NCI-H446 (cell line): Measurements from ENCODE around the gene TES.
"Not testable (repeated sequence)": the region's sequence is repeated elsewhere in the genome, so short reads cannot be mapped to it uniquely, and the experiment has no call there.

Source experiments
- DNase-seq, 2 experiments: peaks; one replicate each; lab custom pipeline; 2025; lab: John Stamatoyannopoulos, UW

Gene TES, protein sequence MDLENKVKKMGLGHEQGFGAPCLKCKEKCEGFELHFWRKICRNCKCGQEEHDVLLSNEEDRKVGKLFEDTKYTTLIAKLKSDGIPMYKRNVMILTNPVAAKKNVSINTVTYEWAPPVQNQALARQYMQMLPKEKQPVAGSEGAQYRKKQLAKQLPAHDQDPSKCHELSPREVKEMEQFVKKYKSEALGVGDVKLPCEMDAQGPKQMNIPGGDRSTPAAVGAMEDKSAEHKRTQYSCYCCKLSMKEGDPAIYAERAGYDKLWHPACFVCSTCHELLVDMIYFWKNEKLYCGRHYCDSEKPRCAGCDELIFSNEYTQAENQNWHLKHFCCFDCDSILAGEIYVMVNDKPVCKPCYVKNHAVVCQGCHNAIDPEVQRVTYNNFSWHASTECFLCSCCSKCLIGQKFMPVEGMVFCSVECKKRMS

GRCh38 chr7:116210345-116211005 lies at the start of gene TES:
Gene TES, plus strand, starts transcription at chr7:116210539. Its CDS starts 169 bp downstream, at chr7:116210708.
- DNase-seq: no peak

- DNase-seq: no peak
Measured at GRCh38 chr7:116161728-116162127, 48.6 kb upstream of the TES start.

GRCh38 chr7:116162254-116162653 lies 48.1 kb upstream of the TES start:
- no peak for DNase-seq

DNA sequence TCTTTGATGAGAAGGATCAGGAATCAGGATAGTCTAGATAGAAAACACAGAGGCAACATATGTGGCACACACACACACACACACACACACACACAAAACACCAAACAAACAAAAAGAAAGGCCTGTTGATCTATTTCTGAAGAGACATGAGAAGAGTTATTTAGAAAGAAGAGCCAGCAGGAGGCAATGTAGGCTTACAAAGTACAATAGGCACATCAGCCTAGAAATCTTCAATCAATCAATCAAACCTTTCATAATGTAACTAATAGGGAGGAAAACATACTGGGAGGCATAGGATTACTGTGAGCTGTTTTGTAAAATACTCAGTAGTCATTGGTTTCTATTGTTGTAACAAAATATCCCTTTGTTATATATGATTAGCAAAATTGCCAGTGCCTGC lies 47.3 kb upstream of the TES start:
- DNase-seq: no peak

DNA sequence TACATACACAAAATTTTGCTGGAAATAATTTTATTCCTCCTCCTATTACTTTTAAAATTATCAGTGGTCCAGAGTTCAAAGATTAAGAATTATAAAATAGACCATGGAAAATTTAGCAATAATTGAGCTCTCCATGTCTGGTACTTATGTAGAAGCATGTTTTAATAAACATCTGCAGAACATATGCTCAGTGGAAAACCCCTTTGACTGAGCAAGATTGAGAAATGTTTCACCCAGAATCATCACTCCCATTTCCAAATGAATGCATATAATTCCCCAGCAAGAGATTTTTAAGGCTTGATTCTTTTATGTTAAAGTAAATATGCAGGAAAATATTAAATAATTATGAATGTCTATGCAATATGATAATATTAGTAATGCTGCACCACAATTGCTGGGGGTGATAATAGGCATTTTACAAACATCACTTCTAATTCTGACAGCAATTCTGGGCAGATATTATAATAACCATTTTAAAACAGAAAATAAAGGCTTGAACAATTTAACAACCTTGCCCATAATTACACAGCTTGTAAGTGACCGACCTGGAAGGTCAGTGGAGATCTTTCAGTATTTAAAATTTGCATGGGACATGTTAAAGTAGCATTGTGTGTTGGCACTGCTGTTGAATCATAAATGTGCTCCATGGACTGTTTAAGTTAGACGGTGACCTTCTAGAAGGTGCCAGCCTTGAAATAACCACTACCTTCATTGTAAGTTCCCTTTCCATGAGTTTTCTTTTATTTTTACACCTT lies 45.6 kb upstream of the TES start:
- no peak for DNase-seq

GRCh38 chr7:116165717-116166116 lies 44.6 kb upstream of the TES start:
- DNase-seq: no peak

DNA sequence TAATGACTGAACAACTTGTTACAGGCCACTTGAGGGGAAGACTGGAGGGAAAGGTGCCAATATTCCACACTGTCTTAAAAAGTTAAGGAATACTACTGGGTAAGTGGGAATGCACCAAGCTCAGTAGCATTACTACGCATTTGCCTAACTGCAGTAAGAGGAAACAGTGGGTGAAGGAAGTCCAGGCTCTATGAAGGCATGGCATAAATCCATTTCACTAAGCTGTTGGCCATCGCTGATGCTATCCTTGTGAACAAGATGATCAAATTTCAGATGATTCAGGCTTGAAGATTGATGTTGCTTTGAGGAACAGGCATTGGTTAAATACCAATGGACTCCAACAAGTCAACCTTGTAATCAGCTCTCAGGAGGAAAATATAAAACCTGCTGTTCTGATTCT lies 44.2 kb upstream of the TES start:
- DNase-seq: no peak

DNA sequence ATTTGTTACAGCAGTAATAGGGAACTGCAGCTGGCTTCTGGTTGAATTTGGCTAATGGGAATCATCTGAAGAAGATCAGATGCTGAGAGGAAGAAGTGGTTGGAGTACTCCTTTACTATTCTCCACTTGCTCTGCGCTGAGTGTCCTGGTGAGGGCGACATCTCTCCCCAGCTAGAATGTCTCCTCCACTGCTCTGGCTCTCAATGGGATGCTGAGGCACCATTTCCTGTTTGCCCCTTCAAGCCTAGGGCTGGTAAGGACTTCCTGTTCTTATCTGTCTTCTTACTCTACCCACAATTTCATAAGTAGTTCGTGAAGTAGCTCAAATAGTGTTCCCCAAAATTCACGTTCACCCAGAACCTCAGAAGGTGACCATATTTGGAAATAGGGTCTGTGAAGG lies 43.2 kb upstream of the TES start:
- DNase-seq: peak in 1 of 2 experiments; percentile 2

DNA sequence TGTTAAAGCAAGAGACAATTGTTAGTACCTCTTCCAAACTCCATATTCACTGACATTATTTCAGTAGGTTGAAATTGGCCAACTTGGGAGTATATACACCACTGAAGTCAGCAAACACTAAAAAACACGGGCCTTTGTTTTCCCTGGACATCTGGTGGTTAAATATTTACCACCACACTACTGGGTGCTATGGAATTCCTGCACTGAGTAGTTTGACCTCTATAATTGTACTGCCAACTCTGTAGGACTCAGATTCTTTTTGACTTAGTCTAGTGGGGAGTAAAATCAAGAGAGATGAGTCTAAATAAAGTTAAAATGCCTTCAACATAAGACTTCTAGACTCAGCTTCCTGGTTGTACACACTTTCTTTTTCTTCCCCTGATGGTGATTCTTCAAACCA lies 41.3 kb upstream of the TES start:
- no peak for DNase-seq

GRCh38 chr7:116170180-116170579 lies 40.2 kb upstream of the TES start:
- DNase-seq: no peak

GRCh38 chr7:116171094-116171493 lies 39.2 kb upstream of the TES start:
- DNase-seq: no peak

- DNase-seq: no peak
Measured at GRCh38 chr7:116172353-116172752, 38.0 kb upstream of the TES start.

GRCh38 chr7:116173051-116174028 lies 37.0 kb upstream of the TES start:
- peak; percentile 6 to 50 for DNase-seq

DNA sequence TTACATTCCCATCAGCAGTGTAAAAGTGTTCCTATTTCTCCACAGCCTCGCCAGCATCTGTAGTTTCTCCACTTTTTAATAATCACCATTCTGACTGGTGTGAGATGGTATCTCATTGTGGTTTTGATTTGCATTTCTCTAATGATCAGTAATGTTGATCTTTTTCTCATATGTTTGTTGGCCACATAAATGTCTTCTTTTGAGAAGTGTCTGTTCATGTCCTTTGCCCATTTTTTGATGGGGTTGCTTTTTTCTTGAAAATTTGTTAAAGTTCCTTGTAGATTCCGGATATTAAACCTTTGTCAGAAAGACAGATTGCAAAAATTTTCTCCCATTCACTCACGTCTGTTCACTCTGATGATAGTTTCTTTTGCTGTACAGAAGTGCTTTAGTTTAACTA lies 35.2 kb upstream of the TES start:
- not testable (repeated sequence) for DNase-seq

DNA sequence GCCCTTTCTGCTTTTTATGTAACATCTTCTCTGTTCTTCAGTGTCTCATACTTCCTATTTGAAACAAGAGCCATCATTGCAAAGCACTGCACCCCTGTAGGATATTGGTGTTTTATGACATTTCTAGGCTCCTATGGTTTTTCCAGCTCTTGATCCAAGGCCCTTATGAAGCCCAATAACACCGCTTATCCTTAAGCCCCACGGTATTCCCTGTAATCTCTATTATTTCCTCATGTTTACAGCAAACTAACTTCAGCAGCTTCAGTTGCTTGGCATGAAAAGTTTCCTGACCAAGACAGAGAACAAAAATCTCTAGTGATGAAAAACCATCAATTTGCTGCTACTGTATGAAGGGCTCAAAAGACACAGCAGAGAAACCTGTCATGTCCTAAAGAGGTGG lies 34.1 kb upstream of the TES start:
- no peak for DNase-seq

- DNase-seq: no peak
Measured at GRCh38 chr7:116177009-116177408, 33.3 kb upstream of the TES start.

DNA sequence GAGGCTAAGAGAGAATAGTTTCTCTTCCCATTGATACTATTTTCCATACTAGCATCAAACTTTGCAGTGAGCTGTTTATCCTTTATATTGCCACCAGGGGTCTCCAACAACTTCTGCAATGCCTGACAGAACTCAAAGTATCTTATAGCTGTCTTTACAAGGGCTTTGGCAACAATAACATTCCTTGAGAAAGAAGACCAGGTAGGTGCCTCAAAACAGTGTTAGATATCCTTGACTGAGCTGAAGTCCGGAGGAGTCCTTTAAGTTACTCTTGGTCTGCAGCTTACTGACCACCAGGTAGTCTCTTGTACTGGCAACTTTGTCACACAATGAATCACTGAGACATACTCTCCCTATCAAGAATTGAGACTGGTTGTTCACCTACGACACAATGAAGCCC lies 30.0 kb upstream of the TES start:
- peak in 1 of 2 experiments; percentile 17 for DNase-seq

- DNase-seq: no peak
Measured at GRCh38 chr7:116182023-116182422, 28.3 kb upstream of the TES start.

DNA sequence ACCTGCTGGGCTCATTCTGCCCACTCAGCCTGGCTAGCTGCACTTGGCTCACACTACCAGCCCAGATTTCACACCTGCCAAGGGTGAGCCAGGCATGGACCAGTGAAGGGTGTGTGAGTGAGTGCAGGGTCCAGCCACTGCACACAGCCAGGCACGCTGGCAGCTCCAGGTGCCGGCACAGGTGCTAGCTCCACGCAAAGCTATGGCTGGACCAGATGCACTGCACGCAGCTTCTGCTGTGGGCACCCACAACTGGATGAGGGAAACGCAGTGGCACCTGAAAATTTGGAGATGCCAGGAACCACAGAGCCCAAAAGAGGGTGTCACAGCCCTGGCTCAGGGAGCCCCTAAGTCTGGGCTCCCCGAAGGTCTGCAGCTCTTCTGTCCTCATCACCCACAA lies 24.9 kb upstream of the TES start:
- DNase-seq: no peak

DNA sequence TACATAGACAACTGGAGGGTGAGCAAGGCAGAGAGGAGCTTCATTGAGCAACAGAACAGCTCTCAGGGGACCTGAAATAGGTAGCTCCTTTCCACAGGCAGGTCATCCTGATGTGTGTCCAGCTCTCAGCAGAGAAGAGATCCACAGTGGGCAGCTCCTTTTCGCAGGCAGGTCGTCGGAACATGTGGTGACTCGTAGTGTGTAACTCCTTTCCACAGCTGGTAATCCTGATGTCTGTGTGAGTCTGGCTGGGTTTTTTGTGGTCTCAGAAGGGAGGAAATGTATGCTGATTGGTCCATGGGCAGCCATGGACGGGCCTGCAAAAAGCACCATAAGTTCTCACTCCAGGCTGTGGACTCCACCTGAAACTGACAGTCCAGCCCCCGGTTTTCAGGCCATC lies 24.4 kb upstream of the TES start:
- DNase-seq: no peak

DNA sequence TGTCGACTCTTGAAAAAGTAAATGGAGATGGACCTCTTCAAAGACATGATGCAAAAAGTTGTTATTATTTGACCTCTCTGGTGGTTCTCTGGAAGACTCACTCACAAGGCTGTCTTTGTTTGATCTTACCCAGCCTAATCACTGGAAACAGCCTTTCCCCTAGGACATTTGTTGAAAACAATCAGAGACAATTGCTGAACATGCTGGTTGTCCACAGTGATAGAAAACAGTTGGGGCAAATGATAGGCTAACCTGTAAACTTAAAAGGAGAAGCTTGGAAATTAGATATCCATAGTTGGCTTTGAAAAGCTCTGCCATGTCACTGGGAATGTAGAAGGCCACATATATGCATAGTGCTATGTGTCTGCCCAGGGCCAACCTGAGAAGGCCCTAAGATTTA lies 22.9 kb upstream of the TES start:
- no peak for DNase-seq
